IMR-90 (cell line): Measurements from ENCODE around the gene ARF1. TPM values are rescaled to one million over a fixed set of nuclear protein-coding genes. Genes with fewer than 3 reads are reported as not detected.
A peak's percentile ranks its signal among the peaks of the same experiment; 100 is the strongest.

Experiments used
- ATAC-seq: fragments of 200-7000 bp; cut with Tn5 transposase; 2 replicates; pipeline ENCODE4 v1.9.1; 2020; ENCODE audit warnings: low read depth, mild to moderate bottlenecking, moderate library complexity
- BruUV-seq: library from RNA; stranded (reverse); fragments of 400-500 nt; replicated peaks from 2 replicates; lab custom pipeline; 2021; lab: Mats Ljungman, UMichigan
- CTCF ChIA-PET: fragments of 300-600 bp; formaldehyde crosslinking; extraction: SDS; loops from one replicate; lab custom pipeline; 2021; ENCODE audit warnings: antibody characterized with exemption; lab: Yijun Ruan, JAX
- POLR2A ChIA-PET: fragments of 300-600 bp; sonication (Branson Sonifier 250); formaldehyde crosslinking; loops from one replicate; lab custom pipeline; 2022; ENCODE audit warnings: antibody characterized with exemption; ENCODE audit not compliant: unreplicated experiment; lab: Charles Lee
- DNase-seq: peaks from one replicate; pipeline ENCODE4 v3.0.0; 2013
- H2AFZ ChIP-seq: replicated peaks from 2 replicates; pipeline ENCODE3; 2013; ENCODE audit warnings: low read length, mild to moderate bottlenecking; ENCODE audit not compliant: poor library complexity
- H2AK5ac ChIP-seq: 2 replicates; pipeline ENCODE4 v1.6.1; 2013; ENCODE audit warnings: low read depth, low read length, inconsistent platforms
- H2AK9ac ChIP-seq: replicated peaks from 2 replicates; pipeline ENCODE3; 2013; ENCODE audit warnings: mild to moderate bottlenecking, low read depth, low read length, moderate library complexity; ENCODE audit not compliant: poor library complexity
- H2BK120ac ChIP-seq: 2 replicates; pipeline ENCODE4 v1.6.1; 2013; ENCODE audit warnings: low read depth, low read length, inconsistent platforms
- H2BK15ac ChIP-seq: 3 replicates; pipeline ENCODE4 v1.6.1; 2013; ENCODE audit warnings: low read depth, low read length, inconsistent platforms
- H2BK20ac ChIP-seq: 2 replicates; pipeline ENCODE4 v1.6.1; 2013; ENCODE audit warnings: low read depth, mild to moderate bottlenecking, inconsistent platforms, low read length, moderate library complexity
- H2BK5ac ChIP-seq: 2 replicates; pipeline ENCODE4 v1.6.1; 2013; ENCODE audit warnings: mild to moderate bottlenecking, low read depth, low read length, inconsistent platforms; ENCODE audit not compliant: poor library complexity, severe bottlenecking
- H3K14ac ChIP-seq: replicated peaks from 2 replicates; pipeline ENCODE4 v1.6.1; 2013; ENCODE audit warnings: low read depth, low read length, inconsistent platforms
- H3K18ac ChIP-seq: 2 replicates; pipeline ENCODE4 v1.6.1; 2013; ENCODE audit warnings: low read depth, low read length, control low read depth
- H3K23ac ChIP-seq: 2 replicates; pipeline ENCODE4 v1.6.1; 2013; ENCODE audit warnings: low read depth, low read length, inconsistent platforms
- H3K27ac ChIP-seq: 2 replicates; pipeline ENCODE4 v1.5.1; 2013; ENCODE audit warnings: mild to moderate bottlenecking, control low read depth, low read length; ENCODE audit not compliant: insufficient read depth
- H3K27me3 ChIP-seq: 2 replicates; pipeline ENCODE4 v1.6.1; 2013; ENCODE audit warnings: low read length; ENCODE audit not compliant: control insufficient read depth, insufficient read depth
- H3K36me3 ChIP-seq: 2 replicates; pipeline ENCODE4 v1.6.1; 2013; ENCODE audit warnings: low read length, mixed read lengths; ENCODE audit not compliant: control insufficient read depth, insufficient read depth
- H3K4ac ChIP-seq: 2 replicates; pipeline ENCODE4 v1.6.1; 2013; ENCODE audit warnings: low read depth, low read length, inconsistent platforms
- H3K4me1 ChIP-seq: 2 replicates; pipeline ENCODE4 v1.6.1; 2013; ENCODE audit warnings: low read length, mixed read lengths; ENCODE audit not compliant: control insufficient read depth, insufficient read depth
- H3K4me2 ChIP-seq: 2 replicates; pipeline ENCODE4 v1.6.1; 2013; ENCODE audit warnings: low read depth, mild to moderate bottlenecking, control low read depth, low read length, moderate library complexity
- H3K4me3 ChIP-seq: 2 replicates; pipeline ENCODE4 v1.5.1; 2013; ENCODE audit warnings: low read depth, mild to moderate bottlenecking, control low read depth, low read length, moderate library complexity; ENCODE audit not compliant: insufficient read depth
- H3K56ac ChIP-seq: 2 replicates; pipeline ENCODE4 v1.6.1; 2013; ENCODE audit warnings: low read length, inconsistent platforms; ENCODE audit not compliant: insufficient read depth; ENCODE audit errors: extremely low read depth
- H3K79me1 ChIP-seq, 2 experiments: 2 replicates each; pipeline ENCODE4 v1.6.1; 2013; ENCODE audit warnings: low read length in 2 of 2, inconsistent platforms in 1 of 2, low read depth in 1 of 2
- H3K9ac ChIP-seq: 2 replicates; pipeline ENCODE4 v1.6.1; 2013; ENCODE audit warnings: low read depth, low read length, control low read depth
- H3K9me1 ChIP-seq: 2 replicates; pipeline ENCODE4 v1.6.1; 2013; ENCODE audit warnings: low read length, inconsistent platforms; ENCODE audit not compliant: insufficient read depth
- H3K9me3 ChIP-seq: 2 replicates; pipeline ENCODE4 v1.6.1; 2013; ENCODE audit warnings: low read length; ENCODE audit not compliant: control insufficient read depth, insufficient read depth
- H4K20me1 ChIP-seq: 2 replicates; pipeline ENCODE4 v1.6.1; 2013; ENCODE audit warnings: low read length, inconsistent platforms; ENCODE audit not compliant: insufficient read depth
- H4K5ac ChIP-seq: 2 replicates; pipeline ENCODE4 v1.6.1; 2013; ENCODE audit warnings: mild to moderate bottlenecking, low read depth, low read length, control low read depth
- H4K8ac ChIP-seq, 2 experiments: 2 replicates each; pipeline ENCODE4 v1.6.1; 2013; ENCODE audit warnings: low read depth in 2 of 2, low read length in 2 of 2, control low read depth in 1 of 2, inconsistent platforms in 1 of 2
- H4K91ac ChIP-seq: 2 replicates; pipeline ENCODE4 v1.6.1; 2013; ENCODE audit warnings: low read depth, low read length, inconsistent platforms; ENCODE audit not compliant: insufficient read depth
- CTCF ChIP-seq: conservative IDR thresholded peaks from 2 replicates; pipeline ENCODE4 v1.5.1; 2012; ENCODE audit warnings: mild to moderate bottlenecking, low read depth, low read length, improper control_type of control experiment
- MAFK ChIP-seq: IDR thresholded peaks from 2 replicates; pipeline ENCODE4 v1.6.1; 2012; ENCODE audit warnings: low read depth, low read length, improper control_type of control experiment
- WGBS, 2 experiments: methylation state at CpG; one replicate each; pipeline versions ENCODE4 v1.1.5 to v1.1.7; 2013; ENCODE audit warnings: missing lambda C conversion rate in 2 of 2; ENCODE audit not compliant: insufficient read length in 1 of 2; ENCODE audit errors: extremely low coverage in 2 of 2; 5-methylcytosine and 5-hydroxymethylcytosine counted together
- dilution Hi-C: fragments of 300-500 bp; cut with HindIII; formaldehyde crosslinking; loops from one replicate; pipeline ENCODE4 v1.14.3; 2018; ENCODE audit warnings: low sequenced_read_pairs; ENCODE audit not compliant: unreplicated experiment
- in situ Hi-C: fragments of 300-500 bp; cut with MboI; formaldehyde crosslinking; loops from 3 replicates; pipeline ENCODE4 v1.14.3; 2019; ENCODE audit warnings: low sequenced_read_pairs, inconsistent platforms, mixed read lengths
- intact Hi-C: fragments of 100-400 bp; cut with micrococcal nuclease; formaldehyde crosslinking; loops from 2 replicates; pipeline ENCODE4 v1.10.0; 2022
- polyA plus RNA-seq, 3 experiments: library from polyadenylated mRNA; depleted of rRNA; stranded (reverse); fragments of >200 nt; gene quantifications; 2 replicates each; pipeline ENCODE4 v1.2.3, GENCODE V29; 2012; ENCODE audit warnings: low replicate concordance in 1 of 3
- total RNA-seq: library from RNA; depleted of rRNA; stranded (reverse); fragments of >200 nt; gene quantifications from 2 replicates; pipeline ENCODE4 v1.2.3, GENCODE V29; 2012

Gene ARF1
- total and polyA plus RNA-seq, 2 of the 4 experiments (the other 2 are of a cell fraction), result 330 to 1,100 TPM

- Histone ChIP-seq H4K20me1 (peaks cover 100% of the 10 kb centered on the region), H2BK5ac (no peak overlapping the region), H4K5ac (no peak overlapping the region), H3K9me1 (peaks cover 22% of the 10 kb centered on the region), H2AFZ (peak overlapping the region; percentile 48), H3K36me3 (peaks cover 58% of the 10 kb centered on the region), H3K56ac (no peak overlapping the region), H2BK120ac (no peak overlapping the region), H3K4me1 (0 out of 2 replicates have a peak, but pooled peaks cover 2% of the 10 kb centered on the region), H3K9me3 (peaks cover 9% of the 10 kb centered on the region; the same call in 1 of the 2 replicates), H3K4me3 (no peak overlapping the region), H3K23ac (no peak overlapping the region), H3K4ac (no peak overlapping the region), H3K27ac (no peak overlapping the region), H4K91ac (no peak overlapping the region), H2BK15ac (no peak overlapping the region), H3K4me2 (no peak overlapping the region), H3K14ac (no peak overlapping the region), H2BK20ac (no peak overlapping the region), H3K79me1 (peaks cover 5 to 62% of the 10 kb centered on the region in 2 experiments; a peak in 3 of 4 replicates), H2AK5ac (no peak overlapping the region), H3K18ac (no peak overlapping the region), H4K8ac (no peak overlapping the region), H3K27me3 (no peaks in the 10 kb centered on the region), H3K9ac (no peak overlapping the region), H2AK9ac (no peak overlapping the region)
- no peak for DNase-seq
- POLR2A ChIA-PET, result no interaction called here
- CTCF ChIA-PET, result no interaction called here
- dilution Hi-C loops (no loop called here), in situ Hi-C loops (no loop called here), intact Hi-C loops (no loop called here)
- 95% methylated on average over 4 of the region's 13 CpGs; no CpG with 5 or more reads in 1 of the 2 experiments for WGBS, 2 experiments
- TF ChIP-seq MAFK (peak; percentile 27; the same call in 1 of the 2 replicates), CTCF (no peak)
- no peak for ATAC-seq
- BruUV-seq, result no TSS peak
Observed at GRCh38 chr1:228096416-228097332, 14.2 kb downstream of the ARF1 start.
